PC-9 (cell line): ENCODE data around the gene PALLD. TPM values are rescaled to one million over a fixed set of nuclear protein-coding genes. Genes with fewer than 3 reads are reported as not detected.

ENCODE experiments used
- BruUV-seq: library from RNA; stranded (reverse); fragments of 400-500 nt; replicated peaks from 2 replicates; lab custom pipeline; 2021; lab: Mats Ljungman, UMichigan
- CTCF ChIA-PET: fragments of 300-600 bp; sonication (Branson Sonifier 250); formaldehyde crosslinking; loops from one replicate; lab custom pipeline; 2022; ENCODE audit warnings: antibody characterized with exemption; lab: Charles Lee
- POLR2A ChIA-PET: fragments of 300-600 bp; sonication (Branson Sonifier 250); formaldehyde crosslinking; loops from one replicate; lab custom pipeline; 2022; ENCODE audit warnings: antibody characterized with exemption; ENCODE audit not compliant: unreplicated experiment; lab: Charles Lee
- DNase-seq, 2 experiments: peaks; one replicate each; pipeline versions ENCODE4 v3.0.0 to v3.0.0-alpha.2; 2015 to 2022; ENCODE audit warnings: mixed read lengths in 1 of 2
- H2AFZ ChIP-seq: fragments of 200-600 bp; sonication (generic); 2 replicates; pipeline ENCODE4 v1.8.1; 2017; ENCODE audit warnings: antibody characterized with exemption
- H3F3A ChIP-seq: fragments of 200-600 bp; sonication (generic); 2 replicates; pipeline ENCODE4 v1.8.1; 2017; ENCODE audit warnings: antibody characterized with exemption, mild to moderate bottlenecking, low read depth; ENCODE audit not compliant: insufficient read depth
- H3K27ac ChIP-seq: fragments of 200-600 bp; sonication (generic); 2 replicates; pipeline ENCODE4 v1.6.1; 2016; ENCODE audit warnings: mixed run types
- H3K27me3 ChIP-seq: fragments of 200-600 bp; sonication (generic); 2 replicates; pipeline ENCODE4 v1.6.1; 2016; ENCODE audit warnings: low read depth, mixed run types; ENCODE audit not compliant: insufficient read depth
- H3K36me3 ChIP-seq: fragments of 200-600 bp; sonication (generic); 2 replicates; pipeline ENCODE4 v1.6.1; 2016; ENCODE audit warnings: low read depth, mixed run types
- H3K4me1 ChIP-seq: fragments of 200-600 bp; sonication (generic); replicated peaks from 2 replicates; pipeline ENCODE4 v1.6.1; 2016; ENCODE audit warnings: mixed run types; ENCODE audit not compliant: insufficient read depth
- H3K4me2 ChIP-seq: fragments of 200-600 bp; sonication (generic); 2 replicates; pipeline ENCODE4 v1.6.1; 2017; ENCODE audit warnings: mixed run types
- H3K4me3 ChIP-seq: fragments of 200-600 bp; sonication (generic); 2 replicates; pipeline ENCODE4 v1.6.1; 2016; ENCODE audit warnings: mixed run types
- H3K79me2 ChIP-seq: fragments of 200-600 bp; sonication (generic); 2 replicates; pipeline ENCODE4 v1.6.1; 2017; ENCODE audit warnings: low read depth, mixed run types
- H3K9me2 ChIP-seq: fragments of 200-600 bp; sonication (generic); 2 replicates; pipeline ENCODE4 v1.8.1; 2017; ENCODE audit warnings: mild to moderate bottlenecking; ENCODE audit not compliant: insufficient read depth
- H3K9me3 ChIP-seq: fragments of 200-600 bp; sonication (generic); 2 replicates; pipeline ENCODE4 v1.8.1; 2016; ENCODE audit warnings: low read depth; ENCODE audit not compliant: insufficient read depth
- H4K20me1 ChIP-seq: fragments of 200-600 bp; sonication (generic); 2 replicates; pipeline ENCODE4 v1.8.1; 2017; ENCODE audit not compliant: insufficient read depth
- CTCF ChIP-seq: fragments of 200-600 bp; sonication (generic); conservative IDR thresholded peaks from 2 replicates; pipeline ENCODE4 v1.6.1; 2017; ENCODE audit warnings: mixed run types, antibody characterized with exemption, mild to moderate bottlenecking, moderate library complexity
- EZH2 ChIP-seq: fragments of 200-600 bp; sonication (generic); IDR thresholded peaks from 2 replicates; pipeline ENCODE4 v1.8.0; 2017; ENCODE audit warnings: antibody characterized with exemption, low read depth
- intact Hi-C: fragments of 100-400 bp; cut with micrococcal nuclease; formaldehyde crosslinking; loops from one replicate; pipeline ENCODE4 v1.10.0; 2022; ENCODE audit not compliant: unreplicated experiment
- total RNA-seq: library from RNA; stranded (reverse); gene quantifications from 2 replicates; pipeline ENCODE4 v1.2.3, GENCODE V29; 2021

PALLD gene
- total RNA-seq, 1 experiment from 2014 or later = 156 TPM

GRCh38 chr4:168708108-168708507, 211.3 kb downstream of the PALLD start:
- Histone ChIP-seq H3K9me2 (no peaks in the 10 kb centered on the region), H3K79me2 (no peaks in the 10 kb centered on the region), H3K27ac (no peak overlapping the region), H3K4me1 (no peaks in the 10 kb centered on the region), H3K9me3 (no peaks in the 10 kb centered on the region), H3K36me3 (no peaks in the 10 kb centered on the region), H4K20me1 (no peaks in the 10 kb centered on the region), H3K27me3 (no peaks in the 10 kb centered on the region), H3F3A (no peaks in the 10 kb centered on the region), H2AFZ (no peak overlapping the region), H3K4me3 (no peak overlapping the region), H3K4me2 (no peak overlapping the region)
- CTCF ChIA-PET = no interaction called here
- intact Hi-C loops = no loop called here
- no TSS peak for BruUV-seq
- POLR2A ChIA-PET = interaction anchor here (0.5 kb wide), 1 partner anchor 48 kb away, joined by 9 read pairs; no protein-coding TSS in a partner anchor
- DNase-seq = no peak
- TF ChIP-seq EZH2 = no peak
- no peak for TF ChIP-seq CTCF

- TF ChIP-seq CTCF = peak; percentile 45
- no peak for TF ChIP-seq EZH2
- ChIA-PET CTCF (interaction anchor here (0.6 to 1.0 kb wide), 2 partner anchors 126 to 231 kb away, joined by 3 to 4 read pairs; no protein-coding TSS in a partner anchor), POLR2A (no interaction called here)
- H4K20me1 ChIP-seq = no peaks in the 10 kb centered on the region
- no peaks in the 10 kb centered on the region for H3F3A ChIP-seq
- H3K4me2 ChIP-seq = no peak overlapping the region
- no peak overlapping the region for H2AFZ ChIP-seq
- H3K27me3 ChIP-seq = no peaks in the 10 kb centered on the region
- H3K4me1 ChIP-seq = no peaks in the 10 kb centered on the region
- H3K27ac ChIP-seq = no peak overlapping the region
- H3K4me3 ChIP-seq = no peak overlapping the region
- no peaks in the 10 kb centered on the region for H3K79me2 ChIP-seq
- peak in 1 of 2 experiments; percentile 15 for DNase-seq
- intact Hi-C loops = loop anchor here (5.0 to 10.0 kb wide), 2 partner anchors 202 to 526 kb away; no protein-coding TSS in a partner anchor
- H3K36me3 ChIP-seq = no peaks in the 10 kb centered on the region
- no peaks in the 10 kb centered on the region for H3K9me2 ChIP-seq
- no peaks in the 10 kb centered on the region for H3K9me3 ChIP-seq
- no TSS peak for BruUV-seq
Observed at GRCh38 chr4:168710353-168710946, 213.6 kb downstream of the PALLD start.

- intact Hi-C loops = loop anchor here (5.0 to 10.0 kb wide), 2 partner anchors 201 to 527 kb away; no protein-coding TSS in a partner anchor
- Histone ChIP-seq H3K4me1 (no peaks in the 10 kb centered on the region), H3K27ac (no peak overlapping the region), H4K20me1 (no peaks in the 10 kb centered on the region), H2AFZ (no peak overlapping the region), H3K9me2 (no peaks in the 10 kb centered on the region), H3K36me3 (no peaks in the 10 kb centered on the region), H3K4me3 (no peak overlapping the region), H3K79me2 (no peaks in the 10 kb centered on the region), H3K9me3 (no peaks in the 10 kb centered on the region), H3K27me3 (no peaks in the 10 kb centered on the region), H3K4me2 (no peak overlapping the region), H3F3A (no peaks in the 10 kb centered on the region)
- ChIA-PET CTCF (no interaction called here), POLR2A (interaction anchor here (0.5 kb wide), 1 partner anchor 106 kb away, joined by 5 read pairs; no protein-coding TSS in a partner anchor)
- no peak for DNase-seq
- TF ChIP-seq CTCF = no peak
- TF ChIP-seq EZH2 = no peak
- no TSS peak for BruUV-seq
Observed at GRCh38 chr4:168711197-168712140, 214.6 kb downstream of the PALLD start.
